ENCODE measurements around the gene FLT3LG.

- TF ChIP-seq SIN3A (conservative IDR thresholded peaks at IDR 0.05 in 1 of 2, IDR thresholded peaks at IDR 0.05 in 1 of 2; ENCODE audit: low read depth in 1 of 2, low read length in 2 of 2) = no peak
- TF ChIP-seq CTCF (IDR thresholded peaks at IDR 0.05; ENCODE audit: control extremely low read depth in 1 of 3, insufficient read depth in 1 of 3, low read depth in 1 of 3, low read length in 3 of 3) = no peak
- no peak for TF ChIP-seq CHD7 (IDR thresholded peaks at IDR 0.05; ENCODE audit: insufficient replicate concordance, low read length)
- no peak for TF ChIP-seq MAFK (IDR thresholded peaks at IDR 0.05; ENCODE audit: low read depth, low read length)
- TF ChIP-seq NRF1 (IDR thresholded peaks at IDR 0.05; ENCODE audit: low read depth, low read length) = no peak
- no peak for TF ChIP-seq MAX (IDR thresholded peaks at IDR 0.05)
- TF ChIP-seq EZH2 (IDR thresholded peaks at IDR 0.05; ENCODE audit: low read depth, low read length, severe bottlenecking) = no peak
- TF ChIP-seq RAD21 (IDR thresholded peaks at IDR 0.05 in 1 of 2, conservative IDR thresholded peaks at IDR 0.05 in 1 of 2; ENCODE audit: low read depth in 2 of 2, low read length in 2 of 2) = no peak
Observed at GRCh38 chr19:49435670-49436069, 38.3 kb upstream of the FLT3LG start.

Data from H1 (cell line).